ENCODE measurements around the gene KIF1B. TPM values are rescaled to one million over a fixed set of nuclear protein-coding genes. Genes with fewer than 3 reads are reported as not detected.

Gene KIF1B
- total RNA-seq, 1 experiment from 2014 or later = 33.0 TPM

DNA sequence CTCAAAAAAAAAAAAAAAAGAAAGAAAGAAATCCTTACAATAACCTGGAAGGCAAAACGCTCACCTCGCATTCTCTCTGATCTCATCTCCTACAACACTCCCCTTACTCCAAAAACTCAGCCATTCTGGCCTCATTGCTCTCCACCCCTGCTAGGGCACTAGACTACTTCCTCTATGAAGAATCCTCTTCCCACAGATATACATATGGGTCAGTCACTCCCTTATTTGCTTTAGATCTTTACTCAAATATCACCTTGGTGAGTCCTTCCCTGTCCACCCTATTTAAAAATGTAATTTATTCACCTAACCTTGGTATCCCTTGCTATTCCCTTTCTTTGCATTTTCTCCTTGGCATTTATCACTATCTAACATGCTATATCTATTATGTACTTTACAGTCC, 24.6 kb upstream of the KIF1B start:
- BruUV-seq (replicated peaks) = no TSS peak
- no peak overlapping the region for H3K27ac ChIP-seq (ENCODE audit: low read length)
- H3K4me3 ChIP-seq (ENCODE audit: low read depth in 2 of 2, low read length in 2 of 2) = no peak overlapping the region
- H3K36me3 ChIP-seq (ENCODE audit: control insufficient read depth, insufficient read depth, low read length) = no peaks in the 10 kb centered on the region; the same call in 1 of the 2 replicates
- no peak for TF ChIP-seq POLR2AphosphoS5 (IDR thresholded peaks at IDR 0.05; ENCODE audit: low read depth, low read length)
- TF ChIP-seq, protein P1, sequence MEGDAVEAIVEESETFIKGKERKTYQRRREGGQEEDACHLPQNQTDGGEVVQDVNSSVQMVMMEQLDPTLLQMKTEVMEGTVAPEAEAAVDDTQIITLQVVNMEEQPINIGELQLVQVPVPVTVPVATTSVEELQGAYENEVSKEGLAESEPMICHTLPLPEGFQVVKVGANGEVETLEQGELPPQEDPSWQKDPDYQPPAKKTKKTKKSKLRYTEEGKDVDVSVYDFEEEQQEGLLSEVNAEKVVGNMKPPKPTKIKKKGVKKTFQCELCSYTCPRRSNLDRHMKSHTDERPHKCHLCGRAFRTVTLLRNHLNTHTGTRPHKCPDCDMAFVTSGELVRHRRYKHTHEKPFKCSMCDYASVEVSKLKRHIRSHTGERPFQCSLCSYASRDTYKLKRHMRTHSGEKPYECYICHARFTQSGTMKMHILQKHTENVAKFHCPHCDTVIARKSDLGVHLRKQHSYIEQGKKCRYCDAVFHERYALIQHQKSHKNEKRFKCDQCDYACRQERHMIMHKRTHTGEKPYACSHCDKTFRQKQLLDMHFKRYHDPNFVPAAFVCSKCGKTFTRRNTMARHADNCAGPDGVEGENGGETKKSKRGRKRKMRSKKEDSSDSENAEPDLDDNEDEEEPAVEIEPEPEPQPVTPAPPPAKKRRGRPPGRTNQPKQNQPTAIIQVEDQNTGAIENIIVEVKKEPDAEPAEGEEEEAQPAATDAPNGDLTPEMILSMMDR (IDR thresholded peaks at IDR 0.05) = no peak
- TF ChIP-seq, protein P2, sequence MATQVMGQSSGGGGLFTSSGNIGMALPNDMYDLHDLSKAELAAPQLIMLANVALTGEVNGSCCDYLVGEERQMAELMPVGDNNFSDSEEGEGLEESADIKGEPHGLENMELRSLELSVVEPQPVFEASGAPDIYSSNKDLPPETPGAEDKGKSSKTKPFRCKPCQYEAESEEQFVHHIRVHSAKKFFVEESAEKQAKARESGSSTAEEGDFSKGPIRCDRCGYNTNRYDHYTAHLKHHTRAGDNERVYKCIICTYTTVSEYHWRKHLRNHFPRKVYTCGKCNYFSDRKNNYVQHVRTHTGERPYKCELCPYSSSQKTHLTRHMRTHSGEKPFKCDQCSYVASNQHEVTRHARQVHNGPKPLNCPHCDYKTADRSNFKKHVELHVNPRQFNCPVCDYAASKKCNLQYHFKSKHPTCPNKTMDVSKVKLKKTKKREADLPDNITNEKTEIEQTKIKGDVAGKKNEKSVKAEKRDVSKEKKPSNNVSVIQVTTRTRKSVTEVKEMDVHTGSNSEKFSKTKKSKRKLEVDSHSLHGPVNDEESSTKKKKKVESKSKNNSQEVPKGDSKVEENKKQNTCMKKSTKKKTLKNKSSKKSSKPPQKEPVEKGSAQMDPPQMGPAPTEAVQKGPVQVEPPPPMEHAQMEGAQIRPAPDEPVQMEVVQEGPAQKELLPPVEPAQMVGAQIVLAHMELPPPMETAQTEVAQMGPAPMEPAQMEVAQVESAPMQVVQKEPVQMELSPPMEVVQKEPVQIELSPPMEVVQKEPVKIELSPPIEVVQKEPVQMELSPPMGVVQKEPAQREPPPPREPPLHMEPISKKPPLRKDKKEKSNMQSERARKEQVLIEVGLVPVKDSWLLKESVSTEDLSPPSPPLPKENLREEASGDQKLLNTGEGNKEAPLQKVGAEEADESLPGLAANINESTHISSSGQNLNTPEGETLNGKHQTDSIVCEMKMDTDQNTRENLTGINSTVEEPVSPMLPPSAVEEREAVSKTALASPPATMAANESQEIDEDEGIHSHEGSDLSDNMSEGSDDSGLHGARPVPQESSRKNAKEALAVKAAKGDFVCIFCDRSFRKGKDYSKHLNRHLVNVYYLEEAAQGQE (IDR thresholded peaks at IDR 0.05; ENCODE audit: insufficient read depth in 1 of 2, low read depth in 2 of 2, low read length in 1 of 2) = no peak
- no peak for TF ChIP-seq SIN3A (IDR thresholded peaks at IDR 0.05; ENCODE audit: borderline replicate concordance, insufficient read depth, low read depth, low read length)
- TF ChIP-seq TCF7L2 (IDR thresholded peaks at IDR 0.05; ENCODE audit: low read depth, low read length) = no peak
- no peaks in the 10 kb centered on the region for H3K4me1 ChIP-seq (ENCODE audit: control insufficient read depth, insufficient read depth, low read length)
- intact Hi-C loops (cut with micrococcal nuclease; ENCODE audit: unreplicated experiment) = no loop called here
- ChIA-PET CTCF (no interaction called here), POLR2A (no interaction called here)
- no peaks in the 10 kb centered on the region for H3K9me3 ChIP-seq (ENCODE audit: control insufficient read depth, insufficient read depth, low read depth, low read length)
- no peak for ATAC-seq
- DNase-seq (ENCODE audit: low read depth, low spot score) = no peak
- in situ Hi-C loops (cut with HindIII; ENCODE audit: low pct_unique_long_range_greater_than_20kb, low sequenced_read_pairs) = no loop called here
- no peaks in the 10 kb centered on the region for H3K27me3 ChIP-seq (ENCODE audit: control insufficient read depth, insufficient read depth, low read length)

DNA sequence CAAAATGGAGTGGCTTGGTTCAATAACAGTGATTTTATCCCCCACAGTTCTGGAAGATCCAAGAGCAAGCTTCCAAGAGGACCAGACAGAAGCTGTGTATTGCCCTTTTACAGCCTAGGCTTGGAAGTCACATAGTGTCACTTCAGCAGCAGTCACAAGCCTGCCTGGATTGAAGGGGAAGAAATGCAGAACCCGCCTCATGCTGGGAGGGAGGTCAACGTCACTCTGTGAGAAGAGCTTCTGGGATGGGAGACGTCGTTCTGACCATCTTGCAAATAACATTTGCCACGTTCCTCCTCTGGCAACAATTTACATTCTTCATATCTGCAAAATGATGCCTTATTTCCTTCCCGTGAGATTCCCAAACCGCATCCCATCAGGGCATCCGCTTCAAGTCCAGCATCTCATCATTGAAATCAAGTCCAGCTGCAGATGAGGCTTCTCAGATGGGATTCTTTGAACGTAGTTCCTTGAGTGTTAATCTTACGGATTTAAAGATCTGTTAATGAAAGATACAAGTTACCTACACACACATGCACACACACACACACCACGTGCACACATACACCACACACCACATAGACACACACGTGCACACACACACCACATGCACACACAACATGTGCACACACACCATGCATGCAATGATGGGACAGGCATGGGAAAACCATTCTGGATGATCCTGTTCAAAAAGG, 23.9 kb upstream of the KIF1B start:
- Histone ChIP-seq H3K4me1 (ENCODE audit: control insufficient read depth, insufficient read depth, low read length) (no peaks in the 10 kb centered on the region), H3K27ac (ENCODE audit: low read length) (no peak overlapping the region), H3K27me3 (ENCODE audit: control insufficient read depth, insufficient read depth, low read length) (no peaks in the 10 kb centered on the region), H3K4me3 (ENCODE audit: low read depth in 2 of 2, low read length in 2 of 2) (no peak overlapping the region), H3K36me3 (ENCODE audit: control insufficient read depth, insufficient read depth, low read length) (no peaks in the 10 kb centered on the region), H3K9me3 (ENCODE audit: control insufficient read depth, insufficient read depth, low read depth, low read length) (no peaks in the 10 kb centered on the region)
- BruUV-seq (replicated peaks) = no TSS peak
- ChIA-PET CTCF (no interaction called here), POLR2A (interaction anchor here (0.6 to 0.8 kb wide), 2 partner anchors 59 to 83 kb away, joined by 3 read pairs; no protein-coding TSS in a partner anchor)
- TF ChIP-seq SIN3A (IDR thresholded peaks at IDR 0.05; ENCODE audit: borderline replicate concordance, insufficient read depth, low read depth, low read length) (no peak), TCF7L2 (IDR thresholded peaks at IDR 0.05; ENCODE audit: low read depth, low read length) (no peak), POLR2AphosphoS5 (IDR thresholded peaks at IDR 0.05; ENCODE audit: low read depth, low read length) (no peak)
- TF ChIP-seq, protein P2 (IDR thresholded peaks at IDR 0.05; ENCODE audit: insufficient read depth in 1 of 2, low read depth in 2 of 2, low read length in 1 of 2) = no peak
- TF ChIP-seq, protein P1 (IDR thresholded peaks at IDR 0.05) = no peak
- intact Hi-C loops (cut with micrococcal nuclease; ENCODE audit: unreplicated experiment) = no loop called here
- DNase-seq (ENCODE audit: low read depth, low spot score) = no peak
- ATAC-seq = no peak
- in situ Hi-C loops (cut with HindIII; ENCODE audit: low pct_unique_long_range_greater_than_20kb, low sequenced_read_pairs) = no loop called here

All from Panc1 (cell line).